Measurements from ENCODE around the gene ZFY. TPM values are rescaled to one million over a fixed set of nuclear protein-coding genes. Genes with fewer than 3 reads are reported as not detected.
A peak's percentile ranks its signal among the peaks of the same experiment; 100 is the strongest.
"Not testable (repeated sequence)": the region's sequence is repeated elsewhere in the genome, so short reads cannot be mapped to it uniquely, and the experiment has no call there.

ZFY gene
- total RNA-seq, 1 donor from 2014 or later = 13.0 TPM

DNA sequence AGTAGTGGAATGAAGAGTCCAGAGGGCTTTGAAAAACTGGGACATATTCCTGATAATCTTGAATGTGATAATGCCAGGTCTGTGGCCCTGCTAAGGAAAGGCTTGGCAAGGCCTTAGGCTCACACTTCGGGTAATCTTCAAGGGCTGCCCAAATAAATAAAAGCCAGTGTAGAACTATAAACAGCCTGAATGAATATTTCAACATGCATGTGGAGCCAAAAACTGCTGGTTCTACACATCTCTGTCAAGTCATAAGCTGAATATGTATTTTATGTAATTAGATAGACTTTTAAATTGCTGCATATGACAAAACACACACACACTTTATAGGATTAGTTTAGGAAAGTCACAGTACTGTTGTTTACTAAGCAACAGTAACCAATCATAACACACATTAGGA lies 30.4 kb downstream of the ZFY start:
- intact Hi-C loops (cut with micrococcal nuclease) = no loop called here
- ATAC-seq (no peak), DNase-seq (no peak)

DNA sequence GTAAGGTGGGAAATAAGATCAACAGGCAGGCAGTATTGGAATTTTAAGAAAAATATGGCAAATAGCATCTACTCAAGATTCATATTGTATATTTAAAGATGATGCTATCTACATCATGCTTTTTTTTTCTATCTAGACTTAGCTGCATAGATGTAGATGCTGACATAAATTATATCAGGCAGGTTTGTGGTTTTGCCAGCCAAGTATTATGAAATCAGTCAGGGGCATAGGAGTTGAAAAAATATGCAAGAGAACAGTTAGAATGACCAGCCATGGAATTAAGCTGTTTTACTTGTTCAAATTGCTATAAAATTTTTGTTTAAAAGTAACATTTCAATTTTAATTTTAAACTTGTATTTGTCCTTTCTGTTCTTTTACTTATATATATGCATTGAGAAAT lies 34.4 kb downstream of the ZFY start:
- DNase-seq = no peak
- intact Hi-C loops (cut with micrococcal nuclease) = no loop called here
- ATAC-seq = no peak

DNA sequence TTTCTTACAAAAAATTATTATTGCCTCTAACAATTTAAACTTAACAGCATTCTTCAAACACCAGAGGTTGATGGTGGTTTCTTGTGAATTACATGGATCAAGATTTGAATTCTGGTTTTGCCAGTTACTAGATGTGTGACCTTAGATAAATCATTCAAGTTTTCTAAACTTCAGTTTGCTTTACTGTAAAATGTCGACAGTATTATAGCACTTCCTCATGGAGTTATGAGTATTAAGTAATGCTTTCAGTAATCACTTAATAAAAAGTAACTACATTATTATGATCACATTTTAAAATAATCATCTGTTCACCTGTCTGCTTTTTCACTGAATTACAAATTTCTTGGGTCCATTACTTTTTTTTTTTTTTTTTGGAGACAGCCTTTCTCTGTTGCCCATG lies 37.5 kb downstream of the ZFY start:
- DNase-seq (no peak), ATAC-seq (no peak)
- intact Hi-C loops (cut with micrococcal nuclease) = no loop called here

DNA sequence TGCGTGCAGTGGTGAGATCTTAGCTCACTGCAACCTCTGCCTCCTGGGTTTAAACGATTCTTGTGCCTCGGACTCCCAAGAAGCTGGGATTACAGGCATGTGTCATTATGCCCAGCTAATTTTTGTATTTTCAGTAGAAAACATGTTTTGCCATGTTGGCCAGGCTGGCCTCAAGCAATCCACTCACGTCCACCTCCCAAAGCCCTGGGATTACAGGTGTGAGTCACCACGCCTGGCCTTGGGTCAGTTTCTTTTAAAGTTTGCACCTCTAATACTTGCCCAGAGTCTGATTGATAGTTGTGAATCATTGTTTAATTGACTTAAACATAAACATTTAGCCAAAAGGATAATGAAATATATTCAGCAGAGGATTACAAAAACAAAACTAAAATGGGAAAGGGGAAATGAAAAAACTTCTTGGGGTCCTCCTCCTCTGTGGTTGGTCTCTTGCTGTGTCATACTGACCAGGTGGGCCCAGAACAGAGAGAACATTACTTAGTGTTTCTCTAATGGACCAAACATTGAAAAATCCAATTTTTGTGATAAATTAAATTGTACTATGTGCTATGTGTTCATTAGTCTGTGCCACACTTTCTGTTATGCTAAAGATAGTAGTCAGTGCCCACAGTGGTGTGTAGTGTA lies 38.0 kb downstream of the ZFY start:
- DNase-seq = no peak
- intact Hi-C loops (cut with micrococcal nuclease) = no loop called here
- no peak for ATAC-seq

DNA sequence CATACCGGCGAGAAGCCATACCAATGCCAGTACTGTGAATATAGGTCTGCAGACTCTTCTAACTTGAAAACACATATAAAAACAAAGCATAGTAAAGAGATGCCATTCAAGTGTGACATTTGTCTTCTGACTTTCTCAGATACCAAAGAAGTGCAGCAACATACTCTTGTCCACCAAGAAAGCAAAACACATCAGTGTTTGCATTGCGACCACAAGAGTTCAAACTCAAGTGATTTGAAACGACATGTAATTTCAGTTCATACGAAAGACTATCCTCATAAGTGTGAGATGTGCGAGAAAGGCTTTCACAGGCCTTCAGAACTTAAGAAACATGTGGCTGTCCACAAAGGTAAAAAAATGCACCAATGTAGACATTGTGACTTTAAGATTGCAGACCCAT lies 44.1 kb downstream of the ZFY start:
- no peak for ATAC-seq
- intact Hi-C loops (cut with micrococcal nuclease) = no loop called here
- no peak for DNase-seq

DNA sequence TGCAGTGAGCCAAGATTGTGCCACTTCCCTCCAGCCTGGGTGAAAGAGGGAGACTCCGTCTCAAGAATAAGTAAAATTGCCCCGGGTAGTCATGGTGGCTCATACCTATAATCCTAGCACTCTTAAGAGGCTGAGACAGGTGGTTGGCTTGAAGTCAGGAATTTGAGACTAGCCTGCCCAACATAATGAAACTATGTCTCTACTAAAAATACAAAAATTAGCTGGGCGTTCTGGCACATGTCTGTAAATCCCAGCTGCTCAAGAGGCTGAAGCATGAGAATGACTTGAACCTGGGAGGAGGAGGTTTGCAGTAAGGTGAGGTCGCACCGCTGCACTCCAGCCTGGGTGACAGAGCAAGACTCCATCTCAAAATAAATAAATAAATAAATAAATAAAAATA lies 49.3 kb downstream of the ZFY start:
- ATAC-seq (no peak), DNase-seq (no peak)
- intact Hi-C loops (cut with micrococcal nuclease) = no loop called here

DNA sequence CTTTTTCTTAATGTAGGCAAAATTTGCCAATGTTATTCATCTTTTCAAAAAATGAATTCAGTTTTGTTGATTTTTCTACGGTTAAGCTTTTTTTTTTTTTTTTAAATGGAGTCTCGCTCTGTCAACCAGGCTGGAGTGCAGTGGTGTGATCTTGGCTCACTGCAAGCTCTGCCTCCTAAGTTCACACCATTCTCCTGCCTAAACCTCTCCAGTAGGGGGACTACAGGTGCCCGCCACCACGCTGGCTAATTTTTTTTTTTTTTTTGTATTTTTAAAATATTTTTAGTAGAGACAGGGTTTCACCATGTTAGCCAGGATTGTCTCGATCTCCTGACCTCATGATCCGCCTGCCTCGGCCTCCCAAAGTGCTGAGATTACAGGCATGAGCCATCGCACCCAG lies 52.0 kb downstream of the ZFY start:
- ATAC-seq; intact Hi-C loops (cut with micrococcal nuclease); DNase-seq: not testable (repeated sequence)

DNA sequence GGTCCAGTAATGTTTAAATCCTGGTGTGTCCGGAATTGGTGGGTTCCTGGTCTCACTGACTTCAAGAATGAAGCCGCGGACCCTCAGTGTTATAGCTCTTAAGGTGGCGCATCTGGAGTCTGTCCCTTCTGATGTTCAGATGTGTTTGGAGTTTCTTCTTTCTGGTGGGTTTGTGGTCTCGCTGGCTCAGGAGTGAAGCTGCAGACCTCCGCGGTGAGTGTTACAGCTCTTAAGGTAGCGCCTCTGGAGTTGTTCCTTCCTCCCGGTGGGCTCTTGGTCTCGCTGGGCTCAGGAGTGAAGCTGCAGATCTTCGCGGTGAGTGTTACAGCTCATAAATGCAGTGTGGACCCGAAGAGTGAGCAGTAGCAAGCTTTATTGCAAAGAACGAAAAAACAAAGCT lies 62.2 kb downstream of the ZFY start:
- intact Hi-C loops (cut with micrococcal nuclease); ATAC-seq; DNase-seq: not testable (repeated sequence)

DNA sequence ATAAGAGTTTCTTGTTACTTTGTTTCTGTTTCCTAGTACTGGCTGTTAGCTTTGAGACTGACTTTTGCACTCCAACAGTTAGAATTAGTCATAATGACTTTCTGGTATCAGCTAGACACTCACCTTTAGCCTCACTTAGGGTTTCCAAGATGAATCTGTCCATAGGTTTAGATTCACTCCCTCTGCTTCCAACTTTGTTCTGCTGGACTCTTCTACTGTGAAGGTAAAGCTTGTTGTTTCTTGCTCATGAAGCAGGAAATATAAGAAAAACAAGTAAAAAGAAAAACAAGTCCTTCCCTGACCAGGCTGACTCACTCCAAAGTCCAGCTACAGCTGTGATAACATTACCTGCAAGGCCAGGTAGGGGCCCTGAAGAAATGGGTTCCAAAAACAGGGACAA lies 67.0 kb downstream of the ZFY start:
- ATAC-seq (no peak), DNase-seq (no peak)
- intact Hi-C loops (cut with micrococcal nuclease) = no loop called here

DNA sequence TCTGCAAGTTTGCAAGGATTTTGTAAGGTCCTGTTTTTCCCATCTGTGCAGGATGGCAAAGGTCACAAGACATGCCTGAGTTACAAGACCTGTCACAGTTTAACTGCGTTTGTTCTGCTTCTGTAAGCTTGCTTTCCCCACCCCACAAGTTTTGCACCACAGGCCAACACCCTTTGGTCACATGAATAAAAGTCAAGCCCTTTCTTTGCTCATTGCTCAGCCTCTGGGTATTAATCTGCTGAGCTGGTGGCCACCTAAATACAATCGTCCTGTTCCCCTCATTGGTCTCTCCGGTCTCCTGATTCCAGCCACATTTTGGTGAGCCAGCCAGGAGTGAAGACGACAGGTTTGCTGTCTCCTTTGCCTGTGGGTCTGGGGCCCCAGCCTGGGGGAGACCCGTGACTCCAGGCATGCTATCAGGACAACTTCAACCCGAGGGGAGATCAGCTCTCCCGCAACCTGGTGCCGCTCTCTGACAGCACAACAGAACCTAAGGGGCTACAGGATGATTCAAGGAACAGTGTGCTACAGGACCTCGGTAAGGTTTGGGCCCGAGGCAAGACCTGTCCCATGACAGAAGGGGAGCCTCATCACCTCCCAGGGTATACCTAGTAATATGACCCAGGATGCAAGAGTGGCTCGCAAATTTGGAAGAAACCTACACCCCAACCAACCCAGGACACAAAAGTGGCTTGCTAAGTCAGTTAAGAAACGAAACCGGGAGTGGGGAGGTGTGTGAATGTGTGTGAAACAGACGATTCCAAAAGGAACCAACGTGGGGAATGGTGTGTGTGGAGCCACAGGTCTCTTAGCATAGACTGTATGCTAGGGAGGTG lies 67.7 kb downstream of the ZFY start:
- DNase-seq = no peak
- peak; percentile 79 for ATAC-seq
- intact Hi-C loops (cut with micrococcal nuclease) = no loop called here

DNA sequence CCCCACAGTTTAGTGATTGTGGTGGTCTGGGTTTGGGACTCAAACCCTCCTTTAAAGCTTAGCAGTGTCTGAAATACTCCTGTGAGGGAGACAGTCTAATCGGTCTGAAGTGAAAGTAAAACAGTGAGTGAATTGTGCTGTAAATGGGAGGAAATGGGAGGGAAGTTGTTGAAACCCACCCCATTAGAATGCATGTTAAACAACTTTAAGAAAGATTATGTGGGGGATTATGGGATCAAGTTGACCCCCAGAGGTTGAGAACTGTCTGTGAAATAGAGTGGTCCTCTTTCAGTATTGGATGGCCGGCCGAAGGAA lies 68.3 kb downstream of the ZFY start:
- intact Hi-C loops (cut with micrococcal nuclease) = no loop called here
- DNase-seq (no peak), ATAC-seq (peak; percentile 62)

DNA sequence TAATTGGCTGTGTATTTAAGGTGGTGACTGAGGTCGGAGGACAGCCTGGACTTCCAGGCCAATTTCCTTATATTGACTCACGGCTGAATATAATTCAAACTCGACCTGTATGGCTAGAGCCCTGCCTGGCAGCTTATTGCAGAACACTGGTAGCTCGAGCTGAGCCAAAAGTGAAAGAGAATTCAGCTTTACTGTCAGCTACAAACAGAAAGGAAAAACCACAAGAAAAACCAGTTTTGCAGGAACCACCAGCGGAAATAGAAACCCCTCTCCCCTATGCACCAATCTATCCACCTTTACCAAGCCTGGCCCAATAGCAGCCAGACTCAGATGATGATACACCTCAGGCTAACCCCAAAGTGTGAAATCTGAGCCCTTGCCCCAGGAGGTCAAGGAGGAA lies 68.7 kb downstream of the ZFY start:
- intact Hi-C loops (cut with micrococcal nuclease) = no loop called here
- ATAC-seq (peak; percentile 63), DNase-seq (no peak)

DNA sequence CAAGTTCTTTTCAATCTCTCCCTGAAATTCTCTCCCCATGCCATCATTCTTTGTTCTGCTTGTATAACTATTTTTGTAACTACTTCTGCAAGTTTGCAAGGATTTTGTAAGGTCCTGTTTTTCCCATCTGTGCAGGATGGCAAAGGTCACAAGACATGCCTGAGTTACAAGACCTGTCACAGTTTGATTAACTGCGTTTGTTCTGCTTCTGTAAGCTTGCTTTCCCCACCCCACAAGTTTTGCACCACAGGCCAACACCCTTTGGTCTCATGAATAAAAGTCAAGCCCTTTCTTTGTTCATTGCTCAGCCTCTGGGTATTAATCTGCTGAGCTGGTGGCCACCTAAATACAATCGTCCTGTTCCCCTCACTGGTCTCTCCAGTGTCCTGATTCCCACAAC lies 70.8 kb downstream of the ZFY start:
- ATAC-seq; DNase-seq; intact Hi-C loops (cut with micrococcal nuclease): not testable (repeated sequence)

DNA sequence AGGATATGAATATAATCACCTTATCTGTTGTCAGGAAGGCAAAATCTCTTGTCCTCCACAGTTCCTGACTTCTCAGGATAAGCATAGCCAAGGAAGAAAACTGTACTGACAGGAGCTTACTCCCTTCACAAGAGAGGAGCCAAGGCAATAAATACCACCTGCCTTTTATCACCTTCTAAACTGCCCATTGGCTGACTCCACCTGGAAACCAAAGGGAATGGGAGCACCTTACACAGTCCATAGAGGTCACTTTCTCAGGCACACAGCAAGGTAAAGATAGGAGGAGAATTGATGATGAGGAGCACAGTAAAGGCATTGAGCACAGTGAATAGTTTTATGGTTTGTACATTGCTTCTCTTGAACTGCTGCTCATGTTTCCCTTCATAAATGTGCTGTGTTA lies 72.8 kb downstream of the ZFY start:
- ATAC-seq = no peak
- intact Hi-C loops (cut with micrococcal nuclease) = no loop called here

DNA sequence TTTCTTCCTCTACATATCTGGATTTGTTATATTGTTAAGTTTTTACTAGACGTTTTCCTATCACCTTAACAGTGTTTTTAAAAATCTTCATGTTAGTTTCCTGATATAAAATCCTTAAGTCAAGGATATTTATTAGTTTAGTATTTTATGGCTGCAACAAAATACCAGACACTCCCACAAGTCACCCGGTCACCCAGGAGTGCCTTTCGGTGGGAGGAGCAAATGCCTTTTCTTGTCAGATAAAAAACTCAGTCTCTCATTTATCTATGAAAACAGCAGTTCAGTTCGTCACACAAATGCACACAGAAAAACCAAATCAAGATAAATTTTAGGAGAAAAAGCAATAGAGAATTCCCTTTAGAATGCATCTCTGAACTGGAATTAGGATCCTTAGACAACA lies 77.0 kb downstream of the ZFY start:
- DNase-seq = no peak
- ATAC-seq = no peak
- intact Hi-C loops (cut with micrococcal nuclease) = no loop called here

More for the DNA sequence above, 72.8 kb downstream of the ZFY start:
- DNase-seq = no peak

DNA sequence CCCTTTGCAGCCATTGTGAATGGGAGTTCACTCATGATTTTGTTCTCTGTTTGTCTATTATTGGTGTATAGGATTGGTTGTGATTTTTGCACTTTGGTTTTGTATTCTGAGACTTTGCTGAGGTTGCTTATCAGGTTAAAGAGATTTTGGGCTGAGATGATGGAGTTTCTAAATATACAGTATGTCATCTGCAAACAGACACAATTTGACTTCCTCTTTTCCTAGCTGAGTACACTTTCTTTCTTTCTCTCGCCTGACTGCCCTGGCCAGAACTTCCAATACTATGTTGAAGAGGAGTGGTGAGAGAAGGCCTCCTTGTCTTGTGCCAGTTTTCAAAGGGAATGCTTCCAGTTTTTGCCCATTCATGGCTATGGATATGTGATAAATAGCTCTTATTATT lies 81.4 kb downstream of the ZFY start:
- ATAC-seq = no peak
- intact Hi-C loops (cut with micrococcal nuclease) = no loop called here
- DNase-seq = no peak

DNA sequence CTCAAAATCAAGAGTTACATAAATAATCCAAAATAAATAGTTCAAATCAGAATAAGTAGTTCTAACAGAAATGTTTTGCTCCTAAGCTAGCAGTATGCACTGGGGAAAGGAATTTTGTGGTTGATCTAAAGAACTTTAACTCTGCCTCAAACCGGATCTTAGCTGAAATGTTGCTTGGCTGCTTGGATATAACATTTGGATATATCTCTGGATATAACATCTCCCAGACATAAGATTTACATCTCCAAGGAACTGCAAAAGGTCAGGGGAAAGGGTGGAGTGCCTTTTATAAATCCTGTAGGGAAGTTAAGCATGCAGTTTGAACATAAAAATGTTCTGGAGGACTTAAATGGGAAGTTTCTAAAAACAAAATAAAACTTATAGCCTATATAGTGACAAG lies 83.4 kb downstream of the ZFY start:
- ATAC-seq (no peak), DNase-seq (no peak)
- intact Hi-C loops (cut with micrococcal nuclease) = no loop called here

DNA sequence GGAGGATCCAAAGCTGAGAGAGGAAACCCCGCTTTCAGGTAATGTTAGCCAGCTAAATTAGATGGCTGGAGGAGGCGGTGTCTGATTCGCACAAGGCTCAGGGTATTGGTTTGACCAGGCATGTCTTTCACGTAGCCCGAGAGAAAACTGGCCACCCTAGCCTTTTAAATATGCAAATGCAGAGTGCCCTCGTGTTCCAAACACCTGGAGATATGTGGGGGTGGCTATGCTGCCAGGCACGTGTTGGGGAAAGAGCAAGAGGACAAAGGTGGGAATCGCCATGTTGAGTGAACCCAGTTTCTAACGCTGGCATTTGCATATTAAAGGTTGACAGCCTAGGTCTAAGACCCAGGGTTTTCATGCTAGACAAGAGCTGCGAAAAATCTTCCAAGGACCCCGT lies 84.4 kb downstream of the ZFY start:
- DNase-seq (no peak), ATAC-seq (no peak)
- intact Hi-C loops (cut with micrococcal nuclease) = no loop called here

DNA sequence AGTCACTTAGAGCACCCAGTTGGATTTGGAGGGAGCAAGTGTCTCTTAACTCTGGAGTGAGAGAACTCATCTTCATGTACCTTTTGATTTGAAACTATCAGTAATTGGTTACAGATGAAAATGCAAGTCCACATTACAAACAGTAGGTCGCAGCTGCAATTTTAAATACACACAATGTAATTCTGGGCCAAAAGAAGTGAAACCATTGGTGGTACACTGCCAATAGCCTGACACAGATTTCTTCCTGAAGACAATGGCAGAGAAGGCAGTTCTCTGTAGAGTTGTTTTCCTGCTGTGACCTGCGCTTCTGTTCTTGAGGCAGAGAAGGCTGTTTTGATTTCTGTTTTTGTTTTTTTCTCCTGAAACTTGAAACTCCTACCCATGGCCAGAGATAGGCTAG lies 86.0 kb downstream of the ZFY start:
- ATAC-seq (no peak), DNase-seq (no peak)
- intact Hi-C loops (cut with micrococcal nuclease) = no loop called here

DNA sequence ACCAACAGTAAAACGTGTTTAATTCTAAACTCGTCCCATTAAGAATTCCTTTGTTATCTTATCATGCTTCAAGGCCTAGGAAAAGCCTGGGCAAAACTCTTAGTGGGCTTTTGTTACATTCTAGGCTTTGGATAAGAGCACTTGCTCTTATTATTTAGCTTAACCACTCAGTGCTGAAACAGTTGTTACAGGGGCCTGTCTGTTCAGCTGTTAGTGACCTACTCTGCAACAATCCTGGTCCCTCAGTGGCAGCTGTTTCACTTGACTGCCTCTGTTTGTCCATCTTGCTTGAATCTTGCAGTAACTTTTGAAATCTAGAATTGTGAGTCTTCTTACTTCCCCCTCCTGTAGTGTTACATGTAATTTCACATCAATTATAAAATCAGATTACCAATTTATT lies 88.4 kb downstream of the ZFY start:
- no peak for ATAC-seq
- intact Hi-C loops (cut with micrococcal nuclease) = no loop called here
- no peak for DNase-seq

DNA sequence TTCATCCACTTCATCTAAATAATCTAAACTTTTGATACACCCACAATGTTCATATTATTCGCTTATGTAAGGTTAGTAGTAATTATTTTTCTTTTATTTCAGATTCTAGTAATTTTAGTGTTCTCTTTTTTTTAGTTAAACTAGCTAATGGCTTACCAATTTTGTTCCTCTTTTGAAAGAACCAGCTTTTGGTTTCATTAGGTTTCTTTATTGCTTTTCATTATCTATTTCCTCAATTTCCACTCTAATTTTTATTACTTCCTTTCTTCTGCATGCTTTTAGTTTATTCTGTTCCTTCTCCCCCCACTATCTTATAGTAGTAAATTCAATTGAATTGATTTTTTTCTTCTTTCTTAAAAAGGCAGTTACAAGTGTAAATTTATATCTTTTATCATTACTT lies 90.2 kb downstream of the ZFY start:
- intact Hi-C loops (cut with micrococcal nuclease) = no loop called here
- no peak for ATAC-seq
- no peak for DNase-seq

Measured in left ventricle myocardium superior (tissue), 1 donor.